ENCODE results near the gene AATK. TPM values are rescaled to one million over a fixed set of nuclear protein-coding genes. Genes with fewer than 3 reads are reported as not detected.

Gene AATK
- total and polyA plus RNA-seq, 9 of the 15 experiments (the other 6 are each of a cell fraction or from before 2014, with no cell fraction given): 0.11 to 0.55 (median 0.38) TPM; not detected in 5

DNA sequence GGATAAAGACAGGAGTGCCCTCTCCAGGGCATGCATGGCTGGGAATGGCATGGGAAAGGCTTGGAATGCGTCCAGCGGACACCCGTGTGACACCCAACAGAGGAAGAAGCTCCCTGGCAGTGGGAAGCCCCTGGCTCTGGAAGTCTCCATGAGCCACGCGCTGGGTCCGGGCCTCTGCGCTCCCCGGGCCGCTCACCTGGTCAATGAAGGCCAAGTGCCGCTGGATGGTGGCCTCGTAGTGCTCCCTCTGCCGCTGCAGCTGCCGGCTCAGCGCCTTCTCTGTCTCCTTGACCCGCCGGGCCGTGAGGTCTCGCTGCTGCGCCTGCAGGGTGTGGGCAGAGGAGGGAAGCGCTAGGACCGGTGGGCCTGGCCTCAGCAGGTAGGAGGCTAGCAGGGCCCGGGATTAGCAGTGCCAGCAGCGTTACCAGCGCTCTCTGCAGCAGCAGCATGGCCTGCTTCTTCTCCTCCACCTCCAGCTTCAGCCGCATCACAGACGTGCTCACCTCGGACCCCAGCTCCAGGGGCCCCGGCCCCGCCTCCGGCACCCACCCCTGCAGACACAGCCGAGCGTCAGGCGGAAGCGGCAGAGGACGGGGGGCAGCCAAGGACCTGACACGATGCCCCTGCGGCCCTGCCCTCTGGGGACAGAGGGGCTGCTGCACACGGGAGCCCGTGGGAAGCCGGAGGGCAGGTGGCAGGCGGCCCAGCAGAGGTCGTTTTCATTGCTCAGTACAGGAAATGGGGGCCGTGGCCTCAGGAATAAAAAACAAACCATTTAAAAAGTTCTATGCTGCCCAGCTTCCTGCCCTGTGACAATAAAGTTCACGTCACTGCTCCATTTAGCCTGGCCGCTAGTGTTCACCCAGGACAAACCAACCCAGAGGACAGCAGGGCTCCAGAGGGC lies 30.7 kb upstream of the AATK start (continued):
- TF ChIP-seq, protein P1, sequence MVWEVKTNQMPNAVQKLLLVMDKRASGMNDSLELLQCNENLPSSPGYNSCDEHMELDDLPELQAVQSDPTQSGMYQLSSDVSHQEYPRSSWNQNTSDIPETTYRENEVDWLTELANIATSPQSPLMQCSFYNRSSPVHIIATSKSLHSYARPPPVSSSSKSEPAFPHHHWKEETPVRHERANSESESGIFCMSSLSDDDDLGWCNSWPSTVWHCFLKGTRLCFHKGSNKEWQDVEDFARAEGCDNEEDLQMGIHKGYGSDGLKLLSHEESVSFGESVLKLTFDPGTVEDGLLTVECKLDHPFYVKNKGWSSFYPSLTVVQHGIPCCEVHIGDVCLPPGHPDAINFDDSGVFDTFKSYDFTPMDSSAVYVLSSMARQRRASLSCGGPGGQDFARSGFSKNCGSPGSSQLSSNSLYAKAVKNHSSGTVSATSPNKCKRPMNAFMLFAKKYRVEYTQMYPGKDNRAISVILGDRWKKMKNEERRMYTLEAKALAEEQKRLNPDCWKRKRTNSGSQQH (CRISPR knock-in tag; IDR thresholded peaks at IDR 0.05): no peak

DNA sequence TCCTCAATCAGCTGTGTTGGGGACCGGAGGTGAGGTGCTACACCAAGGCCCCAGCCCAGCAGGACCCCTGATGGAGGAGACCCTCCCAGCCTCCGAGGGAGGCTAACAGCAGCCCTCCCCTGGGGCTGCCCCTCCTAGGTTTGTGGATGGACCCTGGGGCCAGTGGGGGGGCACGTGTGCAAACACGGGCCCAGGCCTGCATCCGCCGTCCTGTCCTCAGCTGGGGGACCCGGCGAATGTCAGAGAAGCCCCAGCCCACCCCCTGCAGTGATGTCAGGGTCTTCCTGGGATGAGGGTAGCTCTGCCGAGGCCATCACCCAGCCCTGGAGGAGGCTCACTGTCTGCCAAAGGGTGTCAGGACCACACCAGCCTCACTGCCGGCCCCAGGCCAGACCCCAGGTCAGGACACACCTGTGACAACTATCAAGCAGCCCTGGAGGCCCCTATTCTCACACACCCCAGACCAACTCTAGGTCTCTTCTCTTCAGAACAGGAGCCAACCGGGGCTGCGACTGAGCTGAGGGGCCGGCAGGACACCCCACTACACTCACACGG lies 30.0 kb upstream of the AATK start:
- peaks cover 3% of the 10 kb centered on the region for H3K9me1 ChIP-seq (ENCODE audit: control insufficient read depth, insufficient read depth, low read length)
- intact Hi-C loops (cut with micrococcal nuclease): no loop called here
- FAIRE-seq: no peak
- ATAC-seq: no peak
- no peak for DNase-seq (ENCODE audit: extremely low read depth in 1 of 4, low spot score in 3 of 4)
- H3K4me2 ChIP-seq (ENCODE audit: insufficient read depth, low read length): no peak overlapping the region
- no peaks in the 10 kb centered on the region for H3K27me3 ChIP-seq (ENCODE audit: control insufficient read depth in 2 of 2, insufficient read depth in 2 of 2, low read length in 2 of 2)
- no peak for TF ChIP-seq PHTF2 (CRISPR knock-in tag; IDR thresholded peaks at IDR 0.05)
- no peak for TF ChIP-seq KLF13 (tag; IDR thresholded peaks at IDR 0.05; ENCODE audit: borderline replicate concordance, low read depth)
- no peak for TF ChIP-seq ZNF75A (CRISPR knock-in tag; IDR thresholded peaks at IDR 0.05)
- TF ChIP-seq ZFP1 (CRISPR knock-in tag; IDR thresholded peaks at IDR 0.05): no peak
- no peak for TF ChIP-seq MEIS2 (IDR thresholded peaks at IDR 0.05; ENCODE audit: partially characterized antibody)
- TF ChIP-seq ZNF444 (CRISPR knock-in tag; IDR thresholded peaks at IDR 0.05): no peak
- TF ChIP-seq SUPT5H (IDR thresholded peaks at IDR 0.05): no peak
- TF ChIP-seq NR2C1 (IDR thresholded peaks at IDR 0.05): no peak
- TF ChIP-seq NR2C1 (tag; IDR thresholded peaks at IDR 0.05): no peak
- no peak for TF ChIP-seq HCFC1 (IDR thresholded peaks at IDR 0.05; ENCODE audit: low read depth, low read length)
- no peak for TF ChIP-seq SRSF3 (IDR thresholded peaks at IDR 0.05; ENCODE audit: insufficient read depth, low read length)
- TF ChIP-seq ZNF699 (CRISPR knock-in tag; IDR thresholded peaks at IDR 0.05; ENCODE audit: insufficient replicate concordance): no peak
- no peaks in the 10 kb centered on the region for H3K79me2 ChIP-seq (ENCODE audit: control insufficient read depth, insufficient read depth, low read length)
- peaks cover 4% of the 10 kb centered on the region; the same call in 2 of the 3 replicates for H3K36me3 ChIP-seq (ENCODE audit: control insufficient read depth, insufficient read depth, low read length)
- H3K9ac ChIP-seq (ENCODE audit: insufficient read depth in 1 of 2, low read depth in 2 of 2, low read length in 2 of 2): peak overlapping the region in 1 of 2 experiments; percentile 26; a peak in 1 of 4 replicates
- H3K9me3 ChIP-seq (replicated peaks; ENCODE audit: control insufficient read depth, insufficient read depth, low read depth, low read length): no peaks in the 10 kb centered on the region
- no TSS peak for BruUV-seq (replicated peaks)
- H3K4me3 ChIP-seq: no peak overlapping the region
- no peak overlapping the region for H3K27ac ChIP-seq (ENCODE audit: extremely low read depth, low read depth, low read length)
- in situ Hi-C loops (cut with MboI): no loop called here
- no peaks in the 10 kb centered on the region for H4K20me1 ChIP-seq (replicated peaks; ENCODE audit: control insufficient read depth, insufficient read depth, low read length)
- CTCF ChIA-PET (ENCODE audit: low intra/inter-chr PET ratio): no interaction called here
- H2AFZ ChIP-seq (ENCODE audit: low read depth, low read length): no peak overlapping the region
- 85% methylated on average over 10 of the region's 14 CpGs for WGBS (ENCODE audit: insufficient coverage, low coverage, missing lambda C conversion rate)
- peaks cover 13 to 63% of the 10 kb centered on the region in 2 experiments for H3K4me1 ChIP-seq (replicated peaks in 1 of 2; ENCODE audit: control insufficient read depth in 2 of 2, insufficient read depth in 2 of 2, low read length in 2 of 2)
- POLR2A ChIA-PET: interaction anchor here (1.3 to 1.9 kb wide), 2 partner anchors 9 to 11 kb away, joined by 5 to 6 read pairs; no protein-coding TSS in a partner anchor
